Activated effector memory CD4-positive, alpha-beta T cell treated with Interleukin-2 at 50 U/mL for 16 hours (primary cell): Measurements from ENCODE around the gene NECAP2.
"Not testable (repeated sequence)": the region's sequence is repeated elsewhere in the genome, so short reads cannot be mapped to it uniquely, and the experiment has no call there.

Experiments
- DNase-seq: peaks from one replicate; pipeline ENCODE4 v3.0.0-alpha.2; 2020

Gene NECAP2

GRCh38 chr1:16433030-16433429 lies 7.5 kb upstream of the NECAP2 start:
- DNase-seq = no peak

DNA sequence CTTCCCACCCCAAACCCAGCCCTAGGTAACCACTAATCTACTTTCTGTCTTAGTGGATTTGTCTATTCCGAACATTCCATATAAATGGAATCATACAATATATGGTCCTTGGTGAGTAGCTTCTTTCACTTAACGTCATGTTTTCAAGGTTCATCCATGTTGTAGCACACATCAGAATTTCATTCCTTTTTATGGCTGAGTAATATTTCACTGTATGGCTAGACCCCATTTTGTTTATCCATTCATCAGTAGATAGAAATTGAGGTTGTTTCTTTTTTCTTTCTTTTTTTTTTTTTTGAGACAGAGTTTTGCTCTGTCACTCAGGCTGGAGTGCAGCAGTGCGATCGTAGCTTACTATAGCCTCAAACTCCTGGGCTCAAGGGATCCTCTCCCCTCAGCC lies 6.5 kb upstream of the NECAP2 start:
- no peak for DNase-seq

DNA sequence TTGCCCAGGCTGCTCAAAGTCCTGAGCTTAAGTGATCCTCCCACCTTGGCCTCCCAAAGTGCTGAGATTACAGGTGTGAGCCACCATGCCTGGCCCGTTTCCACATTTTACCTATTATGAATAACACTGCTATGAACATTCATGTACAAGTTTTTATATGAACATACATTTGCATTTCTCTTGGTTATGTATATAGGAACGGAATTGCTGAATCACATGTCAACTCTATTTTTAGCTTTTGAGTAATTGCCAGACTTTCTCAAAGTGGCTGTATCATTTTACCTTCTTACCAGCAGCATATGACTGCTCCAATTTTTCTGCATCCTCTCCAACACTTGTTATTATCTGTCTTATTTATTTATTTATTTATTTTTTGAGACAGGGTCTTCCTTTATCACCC lies 6.0 kb upstream of the NECAP2 start:
- no peak for DNase-seq

GRCh38 chr1:16436946-16437474 lies 3.5 kb upstream of the NECAP2 start, which contains the start of gene SPATA21:
Gene SPATA21, minus strand, starts transcription at chr1:16437424. Its CDS starts 6,053 bp downstream, at chr1:16431371.
- DNase-seq = no peak

DNA sequence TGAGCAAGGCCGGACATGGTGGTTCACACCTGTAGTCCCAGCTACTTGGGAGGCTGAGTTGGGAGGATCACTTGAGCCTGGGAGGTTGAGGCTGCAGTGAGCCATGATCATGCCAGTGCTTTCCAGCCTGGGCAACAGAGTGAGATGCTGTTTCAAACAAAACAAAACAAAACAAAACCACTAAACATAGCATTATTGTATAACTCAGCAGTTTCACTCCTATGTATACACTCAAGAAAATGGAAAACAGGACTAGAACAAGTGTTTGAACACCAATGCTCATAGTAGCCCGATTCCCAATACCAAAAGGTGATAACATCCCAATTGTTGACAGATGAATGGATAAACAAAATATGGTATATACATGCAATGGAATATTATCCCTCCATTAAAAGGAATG lies 2.0 kb upstream of the NECAP2 start:
- DNase-seq = no peak

DNA sequence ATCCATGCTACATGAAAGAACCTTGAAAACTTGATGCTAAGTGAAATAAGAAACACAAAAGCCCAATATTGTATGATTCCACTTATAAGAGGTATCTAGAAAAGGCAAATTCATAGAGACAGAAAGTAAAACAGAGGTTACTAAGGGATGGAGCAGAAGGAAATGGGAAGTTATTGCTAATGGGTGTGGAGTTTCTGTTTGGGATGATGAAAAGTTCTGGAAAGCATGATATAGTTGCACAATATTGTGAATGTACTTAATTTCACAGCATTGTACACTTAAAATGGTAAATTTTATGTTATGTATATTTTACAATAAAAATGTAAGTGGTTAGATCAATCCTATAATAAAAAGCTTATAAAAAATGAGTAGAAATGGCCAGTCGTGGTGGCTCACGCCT lies 1.6 kb upstream of the NECAP2 start:
- no peak for DNase-seq

DNA sequence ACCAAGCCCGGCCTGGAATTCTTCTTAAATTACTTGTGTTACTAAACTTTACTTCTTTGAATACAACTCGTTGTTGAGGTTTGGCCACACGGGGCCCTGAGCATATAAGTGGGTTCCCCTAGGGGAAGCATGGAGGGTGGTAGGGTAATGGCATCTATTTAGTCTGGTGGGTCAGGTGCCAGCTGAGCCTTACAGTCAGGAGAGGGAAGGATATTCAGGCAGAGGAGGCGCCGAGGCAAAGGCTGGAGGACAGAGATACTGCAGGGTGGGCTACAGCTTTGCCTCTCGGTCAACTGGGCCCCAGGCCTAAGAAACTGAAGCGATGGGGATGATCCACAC lies 424 bp upstream of the NECAP2 start:
- no peak for DNase-seq

GRCh38 chr1:16441282-16441665 lies 750 bp downstream of the NECAP2 start:
- no peak for DNase-seq

GRCh38 chr1:16442265-16442664 lies 1.7 kb downstream of the NECAP2 start:
- no peak for DNase-seq

GRCh38 chr1:16442941-16443340 lies 2.4 kb downstream of the NECAP2 start:
- DNase-seq = no peak

GRCh38 chr1:16443975-16444770 lies 3.6 kb downstream of the NECAP2 start:
- DNase-seq = no peak

DNA sequence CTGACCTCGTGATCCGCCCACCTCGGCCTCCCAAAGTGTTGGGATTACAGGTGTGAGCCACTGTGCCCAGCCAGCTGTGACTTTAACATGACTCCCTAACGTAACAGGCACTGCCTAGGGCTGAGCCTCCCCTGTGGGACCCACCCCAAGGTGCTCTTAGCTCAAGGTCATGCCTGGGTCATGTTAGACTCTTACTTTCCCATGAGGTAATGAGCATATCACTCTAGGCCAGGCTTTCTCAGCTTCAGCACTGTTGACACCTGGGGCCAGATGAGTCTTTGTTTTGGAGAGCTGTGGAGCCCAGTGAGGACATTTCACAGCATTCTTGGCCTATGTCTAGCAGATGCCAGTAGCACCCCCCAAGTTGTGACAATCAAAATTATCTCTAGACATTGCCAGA lies 4.5 kb downstream of the NECAP2 start:
- DNase-seq = no peak

DNA sequence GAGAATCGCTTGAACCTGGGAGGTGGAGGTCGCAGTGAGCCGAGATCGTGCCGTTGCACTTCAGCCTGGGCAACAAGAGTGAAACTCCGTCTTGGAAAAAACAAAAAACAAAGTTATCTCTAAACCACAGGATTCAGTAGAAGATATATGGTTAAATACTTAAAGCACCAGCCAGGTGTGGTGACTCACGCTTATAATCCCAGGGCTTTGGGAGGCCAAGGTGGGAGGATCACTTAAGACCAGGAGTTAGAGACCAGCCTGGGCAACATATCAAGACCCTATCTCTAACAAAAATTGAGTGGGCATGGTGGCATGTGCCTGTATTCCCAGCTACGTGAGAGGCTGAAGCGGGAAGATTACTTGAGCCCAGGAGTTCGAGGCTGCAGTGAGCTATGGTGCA lies 5.6 kb downstream of the NECAP2 start:
- DNase-seq = no peak

GRCh38 chr1:16447641-16448040 lies 7.1 kb downstream of the NECAP2 start:
- no peak for DNase-seq

- no peak for DNase-seq
Measured at GRCh38 chr1:16449065-16449464, 8.5 kb downstream of the NECAP2 start.

GRCh38 chr1:16449666-16450065 lies 9.1 kb downstream of the NECAP2 start:
- no peak for DNase-seq

DNA sequence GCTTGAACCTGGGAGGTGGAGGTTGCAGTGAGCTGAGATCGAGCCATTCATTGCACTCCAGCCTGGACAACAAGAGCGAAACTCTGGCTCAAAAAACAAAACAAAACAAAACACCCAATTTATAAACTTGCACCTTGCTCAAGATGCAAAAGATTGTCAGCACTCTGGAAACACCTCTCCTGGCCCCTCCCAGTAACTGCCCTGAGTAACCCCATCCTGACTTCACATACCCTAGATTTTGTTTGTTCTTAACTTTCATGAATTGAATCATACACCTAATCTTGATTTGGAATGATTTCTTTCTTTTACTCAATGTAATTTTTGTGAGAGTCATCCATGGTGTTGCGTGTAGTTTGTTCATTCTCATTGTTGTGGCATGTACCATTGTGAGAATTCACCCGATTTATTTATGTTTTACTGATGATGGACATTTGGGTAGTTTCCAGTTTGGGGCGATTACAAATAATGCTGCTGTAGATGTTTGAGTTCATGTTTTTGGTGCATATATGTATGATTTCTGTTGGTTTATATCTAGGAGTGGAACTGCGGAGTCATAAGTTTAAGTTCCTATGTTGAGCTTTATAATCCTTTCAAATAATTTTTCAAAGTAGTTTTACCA lies 10.4 kb downstream of the NECAP2 start:
- no peak for DNase-seq

DNA sequence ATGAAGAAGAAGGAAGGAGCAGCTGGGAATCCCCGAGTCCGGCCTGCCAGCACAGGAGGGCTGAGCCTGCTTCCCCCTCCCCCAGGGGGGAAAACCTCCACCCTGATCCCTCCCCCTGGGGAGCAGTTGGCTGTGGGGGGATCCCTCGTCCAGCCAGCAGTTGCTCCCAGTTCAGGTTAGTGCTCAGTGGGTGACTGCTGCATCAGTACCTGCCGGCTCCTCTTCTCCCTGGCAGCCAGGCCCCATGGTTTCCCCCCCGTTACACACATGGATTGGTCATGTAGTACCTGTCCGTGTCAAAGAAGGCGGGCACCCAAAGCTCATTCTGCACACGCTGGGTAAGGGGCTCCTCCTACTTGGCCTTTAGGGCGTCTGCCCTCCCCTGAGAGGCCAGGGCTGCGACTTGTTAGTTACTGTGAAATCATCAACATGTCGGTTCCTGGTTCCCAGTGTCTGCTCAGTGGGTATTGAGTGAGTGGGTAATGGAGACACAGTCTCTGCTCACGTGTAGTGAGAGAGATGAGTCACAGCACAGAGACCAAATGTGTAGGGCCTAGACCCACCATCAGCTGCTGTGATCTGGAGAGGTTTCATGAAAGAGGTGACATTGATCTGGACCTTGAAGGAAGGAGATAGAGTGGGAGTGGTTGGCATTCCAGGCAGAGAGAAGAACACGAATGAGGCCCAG lies 11.5 kb downstream of the NECAP2 start:
- DNase-seq = no peak

DNA sequence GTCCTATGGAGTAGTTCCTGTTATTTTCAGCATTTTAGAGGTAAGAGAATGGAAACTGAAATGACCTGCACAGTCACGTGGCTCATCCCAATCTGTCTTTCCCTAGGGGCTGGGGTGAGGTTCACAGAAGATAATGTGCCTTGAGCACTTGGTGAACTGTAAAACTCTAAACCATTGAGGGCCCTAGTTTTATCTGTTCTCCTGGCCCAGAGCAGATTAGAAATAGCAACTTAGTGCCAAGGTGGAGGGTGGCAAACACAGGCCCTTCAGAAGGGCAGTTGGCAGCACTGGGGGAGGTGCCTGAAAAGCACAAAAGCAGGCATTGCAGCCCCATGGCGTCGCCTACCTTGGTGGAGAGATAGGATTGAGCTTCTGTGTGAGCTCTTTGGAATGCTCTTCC lies 14.4 kb downstream of the NECAP2 start:
- not testable (repeated sequence) for DNase-seq

DNA sequence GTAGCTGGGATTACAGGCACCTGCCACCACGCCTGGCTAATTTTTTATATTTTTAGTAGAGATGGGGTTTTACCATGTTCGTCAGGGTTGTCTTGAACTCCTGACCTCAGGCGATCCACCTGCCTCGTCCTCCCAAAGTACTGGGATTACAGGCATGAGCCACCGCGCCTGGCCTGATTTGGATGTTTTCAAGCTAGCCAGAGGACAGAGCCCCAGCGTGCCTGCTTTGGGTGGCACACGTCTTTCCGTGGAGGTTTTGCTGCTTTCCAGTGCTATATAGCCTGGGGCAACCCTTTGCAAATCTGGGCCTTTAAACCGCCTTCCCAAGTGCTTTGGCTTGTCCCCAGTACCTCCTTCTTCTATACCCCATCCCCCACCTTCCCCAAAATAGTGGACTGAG lies 15.6 kb downstream of the NECAP2 start:
- DNase-seq = not testable (repeated sequence)

DNA sequence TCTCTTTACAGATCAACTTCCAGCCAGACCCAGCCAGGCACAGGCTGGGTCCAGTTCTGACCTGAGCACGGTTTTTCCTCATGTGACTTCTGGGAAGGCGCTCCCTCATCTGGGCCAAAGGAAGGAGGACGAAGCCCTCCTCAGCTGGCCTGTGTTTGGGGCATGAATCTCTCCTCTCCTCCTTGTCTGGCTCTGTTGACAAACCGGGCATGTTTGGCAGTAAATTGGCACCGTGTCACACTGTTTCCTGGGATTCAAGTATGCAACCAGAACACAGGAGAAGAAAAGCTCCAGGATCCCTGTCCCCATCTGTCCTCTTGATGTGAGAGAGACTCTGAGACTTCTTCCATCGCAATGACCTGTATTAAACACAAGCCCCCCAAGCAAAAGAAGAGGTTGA lies 18.3 kb downstream of the NECAP2 start:
- DNase-seq = no peak

DNA sequence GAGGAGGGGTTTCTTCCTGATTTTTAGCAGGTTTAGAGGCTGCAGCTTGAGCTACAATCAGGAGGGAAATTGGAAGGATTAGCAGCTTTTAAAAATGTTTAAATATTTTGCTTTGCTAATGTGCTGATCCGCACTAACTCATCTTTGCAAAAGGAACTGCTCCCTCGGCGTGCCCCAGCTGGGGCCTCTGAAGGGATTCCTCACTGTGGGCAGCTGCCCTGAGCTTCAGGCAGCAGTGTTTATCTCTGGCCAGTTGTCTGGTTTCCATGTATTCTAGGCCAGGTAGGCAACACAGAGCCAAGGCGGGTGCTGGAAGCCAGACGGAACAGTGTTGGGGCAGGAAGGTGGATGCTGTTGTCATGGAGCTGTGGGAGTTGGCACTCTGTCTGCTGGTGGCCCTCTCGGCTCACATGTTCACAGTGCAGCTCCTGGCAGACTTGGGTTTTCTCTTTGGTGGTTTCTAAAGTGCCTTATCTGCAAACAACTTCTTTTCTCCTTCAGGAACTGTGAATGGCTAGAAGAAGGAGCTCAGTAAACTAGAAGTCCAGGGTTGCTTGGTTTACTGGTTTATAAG lies 18.9 kb downstream of the NECAP2 start:
- DNase-seq = no peak

DNA sequence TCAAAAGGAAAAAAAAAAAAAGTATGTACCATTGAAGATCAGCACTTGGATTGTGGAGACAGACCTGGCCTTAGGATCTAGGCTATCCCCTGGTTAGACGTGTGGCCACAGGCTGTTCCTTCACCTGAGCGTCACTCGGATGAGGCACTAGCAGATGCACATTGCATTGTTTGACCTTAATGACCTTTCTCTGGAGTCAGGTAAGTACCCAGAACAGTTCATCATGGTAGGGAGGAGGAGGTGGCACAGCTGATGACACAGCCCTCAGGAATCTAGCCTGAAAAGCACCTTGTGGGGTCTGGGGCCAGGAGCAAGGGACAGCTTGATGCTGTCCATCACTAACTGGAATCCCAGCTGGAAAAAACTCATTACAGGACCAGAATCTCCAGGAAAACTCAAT lies 21.2 kb downstream of the NECAP2 start:
- no peak for DNase-seq
